Gastroesophageal sphincter (tissue), 4 donors: ENCODE measurements around the gene UST. TPM values are rescaled to one million over a fixed set of nuclear protein-coding genes. Genes with fewer than 3 reads are reported as not detected.

Experiments
- ATAC-seq: fragments of 150-250 bp; one replicate; pipeline ENCODE4 v1.9.1; 2016; ENCODE audit warnings: mild to moderate bottlenecking, moderate library complexity
- H3K27ac ChIP-seq, 4 donors: fragments of 200-600 bp; sonication (generic) in 3 of 4; 1 replicate in 3 of 4; 2 replicates in 1 of 4; pipeline ENCODE4 v1.5.1; 2016 to 2019
- H3K27me3 ChIP-seq: fragments of 200-600 bp; sonication (generic); one replicate; pipeline ENCODE4 v1.5.1; 2019
- H3K36me3 ChIP-seq, 2 donors: fragments of 200-600 bp; sonication (generic); one replicate each; pipeline ENCODE4 v1.5.1; 2019; ENCODE audit warnings: control low read depth in 1 of 2
- H3K4me1 ChIP-seq, 3 donors: fragments of 200-600 bp; sonication (generic); 1 replicate in 2 of 3; 2 replicates in 1 of 3; pipeline ENCODE4 v1.5.1; 2016 to 2019; ENCODE audit warnings: control low read depth in 2 of 3
- H3K4me3 ChIP-seq, 2 donors: fragments of 200-600 bp; sonication (generic); one replicate each; pipeline ENCODE4 v1.5.1; 2019; ENCODE audit warnings: mild to moderate bottlenecking in 1 of 2, moderate library complexity in 1 of 2
- H3K9me3 ChIP-seq, 3 donors: fragments of 200-600 bp; sonication (generic); one replicate each; pipeline ENCODE4 v1.5.1; 2017 to 2019; ENCODE audit warnings: control low read depth in 2 of 3
- EP300 ChIP-seq: sonication (generic); formaldehyde crosslinking; IDR thresholded peaks from one replicate; pipeline ENCODE4 v1.6.1; 2017; ENCODE audit warnings: antibody characterized with exemption, mild to moderate bottlenecking
- POLR2A ChIP-seq, 2 donors: fragments of 450-650 bp; IDR thresholded peaks; one replicate each; pipeline ENCODE4 v1.6.1; 2017; ENCODE audit warnings: antibody characterized with exemption in 2 of 2, mild to moderate bottlenecking in 2 of 2, moderate library complexity in 1 of 2
- POLR2AphosphoS5 ChIP-seq: sonication (generic); formaldehyde crosslinking; IDR thresholded peaks from one replicate; pipeline ENCODE4 v1.6.1; 2017; ENCODE audit warnings: antibody characterized with exemption
- WGBS, 2 donors: methylation state at CpG; one replicate each; pipeline ENCODE4 v1.1.5; 2018; ENCODE audit warnings: low coverage in 1 of 2; 5-methylcytosine and 5-hydroxymethylcytosine counted together
- total RNA-seq, 4 donors: library from RNA; depleted of rRNA; stranded (reverse); fragments of >200 nt; gene quantifications; one replicate each; pipeline ENCODE4 v1.1.0, GENCODE V29; 2016
- TF ChIP-seq, protein P1 (sequence below), 4 experiments: fragments of 200-600 bp in 2 of 4; fragments of 450-650 bp in 2 of 4; sonication (generic) in 1 of 4; IDR thresholded peaks; one replicate each; pipeline ENCODE4 v1.5.1; 2017 to 2019; ENCODE audit warnings: antibody characterized with exemption in 4 of 4, mild to moderate bottlenecking in 2 of 4, moderate library complexity in 2 of 4

The UST gene
- total RNA-seq, 4 donors from 2014 or later: 17.4 to 48.1 (median 32.4) TPM

GRCh38 chr6:149082320-149082719 lies 335.5 kb downstream of the UST start:
- Histone ChIP-seq H3K4me3 (no peak overlapping the region), H3K9me3 (no peaks in the 10 kb centered on the region), H3K36me3 (no peaks in the 10 kb centered on the region), H3K4me1 (peaks cover 0 to 37% (median 0%) of the 10 kb centered on the region in 3 donors), H3K27ac (no peak overlapping the region), H3K27me3 (no peaks in the 10 kb centered on the region)
- no peak for TF ChIP-seq POLR2AphosphoS5
- TF ChIP-seq, protein P1, sequence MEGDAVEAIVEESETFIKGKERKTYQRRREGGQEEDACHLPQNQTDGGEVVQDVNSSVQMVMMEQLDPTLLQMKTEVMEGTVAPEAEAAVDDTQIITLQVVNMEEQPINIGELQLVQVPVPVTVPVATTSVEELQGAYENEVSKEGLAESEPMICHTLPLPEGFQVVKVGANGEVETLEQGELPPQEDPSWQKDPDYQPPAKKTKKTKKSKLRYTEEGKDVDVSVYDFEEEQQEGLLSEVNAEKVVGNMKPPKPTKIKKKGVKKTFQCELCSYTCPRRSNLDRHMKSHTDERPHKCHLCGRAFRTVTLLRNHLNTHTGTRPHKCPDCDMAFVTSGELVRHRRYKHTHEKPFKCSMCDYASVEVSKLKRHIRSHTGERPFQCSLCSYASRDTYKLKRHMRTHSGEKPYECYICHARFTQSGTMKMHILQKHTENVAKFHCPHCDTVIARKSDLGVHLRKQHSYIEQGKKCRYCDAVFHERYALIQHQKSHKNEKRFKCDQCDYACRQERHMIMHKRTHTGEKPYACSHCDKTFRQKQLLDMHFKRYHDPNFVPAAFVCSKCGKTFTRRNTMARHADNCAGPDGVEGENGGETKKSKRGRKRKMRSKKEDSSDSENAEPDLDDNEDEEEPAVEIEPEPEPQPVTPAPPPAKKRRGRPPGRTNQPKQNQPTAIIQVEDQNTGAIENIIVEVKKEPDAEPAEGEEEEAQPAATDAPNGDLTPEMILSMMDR (IDR thresholded peaks at IDR 0.05): peak; percentile 51 to 83 (median 82)
- ATAC-seq: peak; percentile 40
- 37 to 41% methylated on average over 4 to 6 of the region's 6 CpGs for WGBS, 2 donors

GRCh38 chr6:149084026-149084425 lies 337.2 kb downstream of the UST start:
- ATAC-seq: no peak
- TF ChIP-seq EP300: no peak
- no peak for TF ChIP-seq POLR2AphosphoS5
- H3K9me3 ChIP-seq: no peaks in the 10 kb centered on the region
- H3K36me3 ChIP-seq: no peaks in the 10 kb centered on the region
- H3K27ac ChIP-seq: no peak overlapping the region
- H3K4me1 ChIP-seq: peaks cover 0 to 36% (median 0%) of the 10 kb centered on the region in 3 donors
- H3K27me3 ChIP-seq: no peaks in the 10 kb centered on the region
- H3K4me3 ChIP-seq: no peak overlapping the region

GRCh38 chr6:149084808-149085556 lies 338.2 kb downstream of the UST start:
- H3K27me3 ChIP-seq: no peaks in the 10 kb centered on the region
- no peak overlapping the region for H3K27ac ChIP-seq
- no peak for ATAC-seq
- no peaks in the 10 kb centered on the region for H3K36me3 ChIP-seq
- TF ChIP-seq POLR2AphosphoS5: no peak
- TF ChIP-seq, protein P1 (IDR thresholded peaks at IDR 0.05): no peak
- TF ChIP-seq POLR2A (IDR thresholded peaks at IDR 0.05): no peak
- no peak overlapping the region for H3K4me3 ChIP-seq
- no peaks in the 10 kb centered on the region for H3K9me3 ChIP-seq
- H3K4me1 ChIP-seq: peaks cover 0 to 27% (median 0%) of the 10 kb centered on the region in 3 donors
- WGBS, 2 donors: 91 to 98% methylated on average over 6 of the region's 6 CpGs

DNA sequence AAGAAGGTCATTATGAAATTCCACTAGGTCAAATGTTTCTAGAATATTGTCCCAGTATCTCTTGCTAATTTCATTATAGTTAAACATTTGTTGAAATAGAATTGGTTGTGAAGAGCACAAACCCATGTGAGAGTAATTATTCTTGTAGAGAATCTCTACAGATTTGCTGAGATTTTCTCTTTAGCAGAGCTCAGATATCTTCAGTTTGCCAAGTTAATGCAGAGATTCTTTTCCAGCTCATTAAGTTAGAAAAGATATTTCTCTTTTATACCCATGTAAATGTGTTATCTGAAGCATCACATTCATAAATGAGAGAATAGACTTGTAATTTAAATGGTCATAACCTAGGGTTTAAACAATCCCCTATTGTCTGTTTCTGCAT lies 338.7 kb downstream of the UST start:
- Histone ChIP-seq H3K27ac (no peak overlapping the region), H3K9me3 (no peaks in the 10 kb centered on the region), H3K4me1 (peaks cover 0 to 21% (median 0%) of the 10 kb centered on the region in 3 donors), H3K4me3 (no peak overlapping the region), H3K36me3 (no peaks in the 10 kb centered on the region), H3K27me3 (no peaks in the 10 kb centered on the region)
- ATAC-seq: no peak
- TF ChIP-seq, protein P1 (IDR thresholded peaks at IDR 0.05): no peak
- TF ChIP-seq EP300: no peak
- no peak for TF ChIP-seq POLR2AphosphoS5
- no peak for TF ChIP-seq POLR2A (IDR thresholded peaks at IDR 0.05)

- TF ChIP-seq POLR2A (IDR thresholded peaks at IDR 0.05): no peak
- no peak for TF ChIP-seq EP300
- no peak for TF ChIP-seq POLR2AphosphoS5
- TF ChIP-seq, protein P1 (IDR thresholded peaks at IDR 0.05): no peak
- H3K4me3 ChIP-seq: no peak overlapping the region
- H3K27ac ChIP-seq: no peak overlapping the region
- H3K36me3 ChIP-seq: no peaks in the 10 kb centered on the region
- ATAC-seq: no peak
- WGBS, 2 donors: 78 to 89% methylated on average over 3 of the region's 3 CpGs
- H3K4me1 ChIP-seq: peaks cover 0 to 13% (median 0%) of the 10 kb centered on the region in 3 donors
- no peaks in the 10 kb centered on the region for H3K9me3 ChIP-seq
- H3K27me3 ChIP-seq: no peaks in the 10 kb centered on the region
Measured at GRCh38 chr6:149086363-149086762, 339.5 kb downstream of the UST start.
